GM18858 (cell line): Measurements from ENCODE around the gene UMPS.
"Not testable (repeated sequence)": the region's sequence is repeated elsewhere in the genome, so short reads cannot be mapped to it uniquely, and the experiment has no call there.

ENCODE experiments used
- ATAC-seq: cut with Tn5 transposase; IDR thresholded peaks from one replicate; pipeline ENCODE4 v1.9.1; 2021; ENCODE audit not compliant: unreplicated experiment

Gene UMPS

GRCh38 chr3:124776856-124777255 is 46.6 kb downstream of the UMPS start:
- ATAC-seq: no peak

GRCh38 chr3:124777762-124778470 is 47.7 kb downstream of the UMPS start:
- no peak for ATAC-seq

- ATAC-seq: no peak
Measured at GRCh38 chr3:124779116-124779515, 48.9 kb downstream of the UMPS start.

- no peak for ATAC-seq
Measured at GRCh38 chr3:124779751-124780191, 49.5 kb downstream of the UMPS start.

- ATAC-seq: no peak
Measured at GRCh38 chr3:124780356-124780755, 50.1 kb downstream of the UMPS start.

DNA sequence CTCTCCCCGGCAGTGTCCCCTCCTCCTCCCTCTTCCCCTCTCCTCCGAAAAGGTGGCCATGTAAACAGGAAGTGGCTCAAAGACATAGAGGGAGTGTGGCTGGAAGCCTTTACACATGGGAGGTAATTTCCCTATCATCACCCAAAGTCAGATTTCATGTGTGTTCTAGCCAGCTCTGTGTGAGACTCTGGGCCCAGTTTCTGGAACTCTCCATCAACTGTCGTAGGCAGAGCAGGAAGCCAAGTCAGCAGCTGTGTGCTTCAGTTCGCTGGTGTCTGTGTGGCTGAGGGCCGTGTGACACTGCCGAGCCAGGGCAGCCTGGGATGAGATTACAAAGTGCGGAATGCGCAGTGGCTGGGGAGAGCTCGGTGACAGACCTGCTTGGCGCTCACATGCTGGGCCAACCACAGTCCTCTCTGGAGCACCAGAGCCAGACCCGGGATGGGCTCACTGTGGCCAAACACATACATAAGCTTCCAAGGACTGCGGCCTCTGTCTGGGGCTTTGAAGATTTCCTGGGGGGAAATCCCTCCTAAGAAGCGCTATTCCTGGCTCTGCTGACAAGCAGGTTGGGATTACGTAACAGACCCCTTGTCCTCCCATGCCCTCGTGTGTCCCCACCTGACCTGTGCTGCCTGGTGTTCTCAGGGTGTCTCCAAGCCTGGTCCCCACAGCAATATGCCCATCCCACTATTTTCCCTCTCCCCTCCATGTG is 50.7 kb downstream of the UMPS start:
- ATAC-seq: no peak

DNA sequence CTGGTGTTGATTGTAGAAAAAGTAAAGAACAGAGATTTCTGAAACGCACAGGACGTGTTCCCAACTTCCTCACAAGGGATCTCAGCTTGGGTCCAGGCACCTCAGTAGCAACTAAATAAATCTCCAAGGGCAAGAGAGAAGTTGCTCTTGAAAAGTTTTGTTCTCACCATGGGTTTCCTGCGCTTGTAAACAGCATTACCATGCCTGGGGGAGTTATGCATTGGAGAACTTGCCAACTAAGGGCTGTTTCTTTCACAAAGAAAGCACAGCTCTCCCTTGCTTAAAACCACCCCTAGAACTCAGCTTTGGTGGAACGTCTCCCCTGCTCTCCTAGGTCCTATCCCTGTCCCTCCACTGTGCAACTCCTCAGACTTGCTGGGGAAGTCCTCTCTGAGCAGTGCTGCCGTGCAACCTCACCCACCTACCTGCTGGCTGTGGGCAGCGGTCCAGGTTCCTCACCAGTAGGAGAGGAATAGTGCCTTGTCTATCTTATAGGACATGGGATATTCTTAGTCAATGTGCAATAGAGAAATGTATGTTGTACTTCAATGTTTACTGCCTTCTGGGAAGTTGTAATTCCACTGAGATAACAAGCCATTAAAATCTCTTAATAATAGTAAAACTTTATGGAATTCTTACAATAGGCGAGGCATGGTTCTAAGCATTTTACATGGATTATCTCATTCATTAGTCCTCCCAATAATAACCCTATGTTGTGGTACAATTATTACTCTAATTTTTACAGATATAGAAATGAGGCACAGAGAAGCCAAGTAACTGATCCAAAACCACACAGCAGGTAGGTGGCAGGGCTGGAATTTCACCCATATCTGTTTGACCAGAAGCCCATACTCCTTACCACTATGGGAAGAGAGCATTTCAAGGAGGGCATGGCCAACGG is 51.5 kb downstream of the UMPS start:
- ATAC-seq: no peak

- not testable (repeated sequence) for ATAC-seq
Measured at GRCh38 chr3:124782377-124782712, 52.1 kb downstream of the UMPS start.

- ATAC-seq: no peak
Measured at GRCh38 chr3:124783696-124784095, 53.4 kb downstream of the UMPS start.

GRCh38 chr3:124784686-124785382 is 54.6 kb downstream of the UMPS start:
- ATAC-seq: peak; percentile 57

GRCh38 chr3:124785973-124786372 is 55.7 kb downstream of the UMPS start:
- ATAC-seq: no peak

DNA sequence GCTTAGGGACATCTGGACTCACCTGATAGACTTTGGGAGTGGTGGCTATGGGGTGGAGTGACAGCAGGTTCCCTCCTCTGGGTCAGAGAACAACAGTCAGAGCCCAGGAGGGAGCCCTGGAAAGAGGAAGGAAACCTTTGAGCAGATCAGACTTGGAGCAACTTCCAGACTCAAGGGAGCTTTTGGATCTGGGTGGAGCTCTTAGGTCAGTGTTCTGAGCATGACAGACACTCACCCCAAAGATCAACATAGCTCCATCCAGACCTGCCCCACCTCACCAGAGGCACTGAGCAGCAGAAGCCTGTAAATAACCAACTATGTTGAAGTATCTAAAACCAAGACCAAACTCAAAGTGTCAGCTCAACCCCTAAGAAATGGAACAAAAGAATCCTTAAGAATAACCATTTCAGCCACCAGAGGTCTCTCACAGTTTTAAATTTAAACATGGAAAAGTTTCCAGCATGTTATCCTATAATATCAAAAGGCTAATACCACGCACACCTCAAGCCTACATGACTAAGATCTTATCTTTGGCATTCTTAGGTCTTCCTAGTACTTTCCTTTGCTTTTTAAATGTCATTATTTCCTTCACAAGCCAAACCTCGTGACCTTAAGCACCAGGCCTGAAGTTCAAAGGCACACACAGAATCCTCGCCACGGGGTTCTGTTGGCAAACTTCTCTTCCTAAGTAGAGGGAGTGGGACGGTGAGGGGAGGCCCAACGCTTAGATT is 56.4 kb downstream of the UMPS start:
- ATAC-seq: no peak

GRCh38 chr3:124787476-124788195 is 57.4 kb downstream of the UMPS start:
- ATAC-seq: no peak

- ATAC-seq: no peak
Measured at GRCh38 chr3:124788254-124788745, 58.0 kb downstream of the UMPS start.

DNA sequence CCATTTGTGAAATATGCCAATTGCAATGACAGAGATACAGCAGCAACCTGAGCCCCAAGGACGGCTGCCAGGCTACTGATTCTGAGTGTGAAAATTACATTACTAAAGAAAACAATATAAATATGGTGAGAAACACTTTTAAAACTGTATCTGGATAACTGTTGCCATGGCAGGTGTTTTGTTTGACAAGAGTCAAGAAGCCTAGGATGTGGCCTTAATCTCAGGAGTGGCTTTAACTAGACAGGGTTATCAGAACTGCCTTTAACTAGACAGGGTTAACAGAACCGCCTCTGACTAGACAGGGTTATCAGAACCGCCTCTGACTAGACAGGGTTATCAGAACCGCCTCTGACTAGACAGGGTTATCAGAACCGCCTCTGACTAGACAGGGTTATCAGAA is 58.9 kb downstream of the UMPS start:
- not testable (repeated sequence) for ATAC-seq

DNA sequence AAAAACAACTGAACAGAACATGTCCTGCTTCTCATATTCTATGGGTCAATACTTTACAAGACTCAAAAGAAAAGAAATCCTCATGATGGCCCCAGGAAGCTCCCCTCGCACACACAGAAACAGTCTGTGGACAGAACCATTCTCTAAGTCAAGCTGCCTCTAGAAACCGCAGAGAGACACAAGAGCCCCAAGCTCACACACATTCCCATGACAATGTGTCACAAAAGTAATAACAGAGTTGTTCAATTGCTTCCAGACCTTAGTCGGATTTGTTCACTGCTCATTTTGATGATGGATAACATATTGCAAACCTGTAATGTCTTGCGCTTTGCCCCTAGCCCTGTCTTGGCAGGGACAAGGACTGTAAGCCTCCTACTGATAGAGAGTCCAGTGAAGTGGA is 60.9 kb downstream of the UMPS start:
- no peak for ATAC-seq

DNA sequence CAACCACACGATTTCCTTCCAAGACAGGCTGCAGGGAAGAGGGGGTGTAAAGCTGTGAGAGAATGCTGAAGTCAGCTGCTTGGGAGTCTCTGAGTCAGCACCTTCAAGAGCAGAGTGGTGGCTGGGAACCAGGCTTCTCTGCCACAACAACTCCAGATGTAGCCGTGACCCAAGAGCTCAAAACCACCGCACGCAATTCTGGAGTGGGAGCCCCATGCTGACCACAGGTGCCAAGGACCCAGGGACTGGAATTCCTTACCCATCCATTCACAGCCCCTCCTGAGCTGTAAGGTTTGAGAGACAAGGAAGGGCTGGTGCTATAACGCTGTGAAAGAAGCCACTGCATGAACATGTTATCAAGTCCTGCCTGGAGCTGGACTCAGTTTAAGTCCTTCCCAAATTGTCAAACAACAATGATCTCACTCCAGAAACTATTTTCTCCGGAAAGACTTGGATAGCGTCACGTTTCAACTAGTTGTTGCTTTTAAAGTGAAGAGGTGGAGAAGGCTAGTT is 61.4 kb downstream of the UMPS start:
- ATAC-seq: no peak

GRCh38 chr3:124792341-124793040 is 62.2 kb downstream of the UMPS start:
- ATAC-seq: no peak
